Stimulated activated CD4-positive, alpha-beta T cell treated with anti-CD3 and anti-CD28 coated beads, TNF-alpha, amount 100 ng/mL, for 48 hours (primary cell): ENCODE measurements around the gene PSRC1.

Experiments
- DNase-seq, 3 donors: peaks; one replicate each; pipeline ENCODE4 v3.0.0-alpha.2; 2020; ENCODE audit warnings: low read depth in 3 of 3

The PSRC1 gene

DNA sequence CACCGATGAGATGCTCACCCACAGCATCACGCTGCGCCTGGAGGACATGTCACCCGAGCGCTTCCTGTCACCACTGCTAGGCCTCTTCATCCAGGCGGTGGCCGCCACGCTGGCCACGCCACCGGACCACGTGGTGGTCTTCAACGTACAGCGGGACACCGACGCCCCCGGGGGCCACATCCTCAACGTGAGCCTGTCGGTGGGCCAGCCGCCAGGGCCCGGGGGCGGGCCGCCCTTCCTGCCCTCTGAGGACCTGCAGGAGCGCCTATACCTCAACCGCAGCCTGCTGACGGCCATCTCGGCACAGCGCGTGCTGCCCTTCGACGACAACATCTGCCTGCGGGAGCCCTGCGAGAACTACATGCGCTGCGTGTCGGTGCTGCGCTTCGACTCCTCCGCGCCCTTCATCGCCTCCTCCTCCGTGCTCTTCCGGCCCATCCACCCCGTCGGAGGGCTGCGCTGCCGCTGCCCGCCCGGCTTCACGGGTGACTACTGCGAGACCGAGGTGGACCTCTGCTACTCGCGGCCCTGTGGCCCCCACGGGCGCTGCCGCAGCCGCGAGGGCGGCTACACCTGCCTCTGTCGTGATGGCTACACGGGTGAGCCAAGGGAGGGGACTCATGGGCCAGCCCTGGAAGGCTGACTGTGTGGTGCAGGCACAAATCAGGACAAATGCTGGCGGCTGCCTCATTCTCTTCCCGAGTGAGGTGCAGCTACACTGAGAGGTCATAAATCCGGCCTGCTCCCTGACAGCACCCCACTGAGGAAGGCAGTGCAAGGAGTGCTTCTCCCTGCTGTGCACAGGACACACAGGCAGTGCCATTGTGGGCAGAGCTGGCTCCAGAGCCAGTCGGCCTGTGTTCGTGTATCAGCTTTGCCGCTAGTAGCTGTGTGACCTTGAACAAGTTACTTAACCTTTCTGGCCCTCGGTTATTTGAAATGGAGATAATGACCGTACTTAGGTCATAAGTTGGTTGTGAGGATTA, 24.2 kb downstream of the PSRC1 start:
- DNase-seq, result no peak

GRCh38 chr1:109257682-109258421, 25.1 kb downstream of the PSRC1 start:
- no peak for DNase-seq

GRCh38 chr1:109256971-109257681, 25.8 kb downstream of the PSRC1 start:
- no peak for DNase-seq

DNA sequence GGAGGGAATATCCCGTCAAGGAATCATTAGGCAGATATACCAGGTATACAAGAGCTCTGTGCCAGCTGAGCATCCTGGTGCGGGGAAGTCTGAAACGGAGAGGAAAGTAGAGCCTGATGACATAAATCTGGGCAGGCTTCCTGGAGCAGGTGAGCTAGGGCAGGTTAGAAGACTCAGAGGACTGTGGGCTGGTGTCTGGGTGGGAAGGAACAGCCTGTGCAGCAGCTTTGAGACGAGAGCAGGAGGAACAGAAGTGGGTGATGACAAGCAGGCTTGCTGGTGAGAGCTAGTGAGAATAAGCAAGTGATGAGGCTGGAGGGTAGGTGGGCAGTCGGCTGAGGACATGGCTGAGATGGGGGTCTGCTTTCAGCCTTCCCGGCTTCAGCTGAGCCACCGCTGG, 26.9 kb downstream of the PSRC1 start:
- DNase-seq, result no peak

DNA sequence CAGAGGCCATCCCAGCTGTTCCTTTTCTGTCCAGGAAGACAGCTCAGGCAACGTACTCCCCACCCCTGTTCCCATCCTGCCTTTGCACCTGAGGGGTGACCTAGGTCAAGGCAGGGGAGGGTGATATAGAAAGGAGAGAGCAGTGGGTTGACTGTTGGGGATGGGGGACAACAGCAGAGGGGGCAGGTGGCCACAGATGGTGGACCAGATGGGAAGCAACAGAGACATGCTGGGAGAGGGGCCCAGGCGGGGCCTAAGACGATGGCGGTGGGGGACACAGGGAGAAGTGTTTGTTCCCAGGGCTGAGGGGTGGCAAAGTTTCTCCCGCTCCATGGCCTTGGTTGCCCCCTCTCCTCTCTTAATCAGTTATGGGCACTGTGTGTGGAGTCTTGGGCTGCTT, 27.3 kb downstream of the PSRC1 start:
- DNase-seq, result no peak

DNA sequence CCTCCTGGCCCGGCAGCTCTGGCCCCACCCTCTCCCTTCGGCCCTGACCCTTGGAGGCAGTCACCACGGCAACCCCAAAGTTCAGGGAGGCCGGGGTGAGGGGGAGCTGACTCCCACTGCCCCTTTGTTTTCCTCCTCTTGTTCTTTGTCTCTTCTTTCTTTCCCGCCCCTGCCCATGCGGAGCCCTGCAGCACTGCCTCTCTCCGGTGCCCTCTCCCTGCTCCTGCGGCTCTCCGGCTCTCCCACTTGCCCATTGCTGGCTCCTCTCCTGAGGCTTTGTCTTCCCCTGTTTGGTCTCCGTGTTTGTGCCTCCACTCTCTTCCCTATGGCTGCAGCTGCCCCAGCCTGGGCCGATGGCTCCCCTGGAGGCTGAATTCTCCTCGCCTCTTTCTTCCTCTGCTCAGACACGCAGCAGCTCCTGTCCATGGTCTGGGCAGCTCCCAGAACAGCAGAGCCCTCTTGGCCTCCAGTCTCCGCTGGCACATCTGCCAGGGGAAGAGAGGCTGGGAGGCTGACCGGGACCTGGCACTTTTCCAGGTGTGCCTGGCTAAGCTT, 27.8 kb downstream of the PSRC1 start:
- no peak for DNase-seq

DNA sequence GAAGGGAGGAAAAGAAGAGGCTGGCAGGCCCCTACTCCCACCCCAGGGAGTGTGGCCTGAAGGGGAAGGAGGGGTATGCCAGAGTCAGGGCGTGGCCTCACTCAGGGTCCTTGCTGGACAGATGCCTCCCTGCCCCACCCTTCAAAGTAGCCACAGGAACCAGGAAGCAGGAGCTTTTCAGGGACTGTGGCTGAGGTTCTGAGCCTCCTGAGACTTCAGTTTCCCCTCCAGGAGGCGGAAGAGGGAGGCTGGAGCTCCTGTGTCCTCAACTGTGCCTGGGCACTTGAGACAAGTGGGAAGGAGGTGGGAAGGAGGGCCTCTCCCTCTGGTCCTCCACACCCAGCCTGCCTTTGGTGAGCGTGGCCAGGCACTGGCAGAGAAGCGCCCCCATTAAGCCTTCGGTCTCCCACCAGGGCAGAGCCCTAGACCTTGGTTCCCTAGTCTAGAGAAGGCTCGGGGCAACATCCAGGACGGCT, 28.3 kb downstream of the PSRC1 start:
- no peak for DNase-seq

GRCh38 chr1:109253803-109254620, 28.9 kb downstream of the PSRC1 start:
- DNase-seq, result no peak

DNA sequence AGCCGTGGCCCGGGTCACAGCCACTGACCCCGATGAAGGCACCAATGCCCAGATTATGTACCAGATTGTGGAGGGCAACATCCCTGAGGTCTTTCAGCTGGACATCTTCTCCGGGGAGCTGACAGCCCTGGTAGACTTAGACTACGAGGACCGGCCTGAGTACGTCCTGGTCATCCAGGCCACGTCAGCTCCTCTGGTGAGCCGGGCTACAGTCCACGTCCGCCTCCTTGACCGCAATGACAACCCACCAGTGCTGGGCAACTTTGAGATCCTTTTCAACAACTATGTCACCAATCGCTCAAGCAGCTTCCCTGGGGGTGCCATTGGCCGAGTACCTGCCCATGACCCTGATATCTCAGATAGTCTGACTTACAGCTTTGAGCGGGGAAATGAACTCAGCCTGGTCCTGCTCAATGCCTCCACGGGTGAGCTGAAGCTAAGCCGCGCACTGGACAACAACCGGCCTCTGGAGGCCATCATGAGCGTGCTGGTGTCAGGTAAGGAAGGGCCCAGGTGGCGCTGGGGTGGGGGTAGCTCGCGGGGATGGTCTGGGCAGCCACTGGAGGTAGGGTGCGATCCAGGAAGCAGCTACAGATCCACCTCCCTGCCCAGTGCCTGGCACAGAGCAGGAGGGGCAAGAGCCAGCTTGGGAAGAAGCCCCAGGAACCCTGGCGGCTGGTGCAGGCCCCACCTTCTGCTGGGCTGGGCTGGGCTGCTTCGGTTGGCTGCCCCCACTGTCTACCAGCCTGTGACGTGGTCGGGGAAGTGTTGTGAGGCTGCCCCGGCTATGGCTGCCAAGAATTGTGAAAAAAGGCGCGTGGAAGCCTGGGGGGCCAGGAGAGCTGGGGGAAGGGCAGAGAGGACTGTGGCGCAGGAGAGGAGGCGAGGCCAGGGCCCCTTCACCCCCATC, 29.8 kb downstream of the PSRC1 start:
- no peak for DNase-seq

GRCh38 chr1:109252167-109252892, 30.6 kb downstream of the PSRC1 start:
- DNase-seq, result no peak

DNA sequence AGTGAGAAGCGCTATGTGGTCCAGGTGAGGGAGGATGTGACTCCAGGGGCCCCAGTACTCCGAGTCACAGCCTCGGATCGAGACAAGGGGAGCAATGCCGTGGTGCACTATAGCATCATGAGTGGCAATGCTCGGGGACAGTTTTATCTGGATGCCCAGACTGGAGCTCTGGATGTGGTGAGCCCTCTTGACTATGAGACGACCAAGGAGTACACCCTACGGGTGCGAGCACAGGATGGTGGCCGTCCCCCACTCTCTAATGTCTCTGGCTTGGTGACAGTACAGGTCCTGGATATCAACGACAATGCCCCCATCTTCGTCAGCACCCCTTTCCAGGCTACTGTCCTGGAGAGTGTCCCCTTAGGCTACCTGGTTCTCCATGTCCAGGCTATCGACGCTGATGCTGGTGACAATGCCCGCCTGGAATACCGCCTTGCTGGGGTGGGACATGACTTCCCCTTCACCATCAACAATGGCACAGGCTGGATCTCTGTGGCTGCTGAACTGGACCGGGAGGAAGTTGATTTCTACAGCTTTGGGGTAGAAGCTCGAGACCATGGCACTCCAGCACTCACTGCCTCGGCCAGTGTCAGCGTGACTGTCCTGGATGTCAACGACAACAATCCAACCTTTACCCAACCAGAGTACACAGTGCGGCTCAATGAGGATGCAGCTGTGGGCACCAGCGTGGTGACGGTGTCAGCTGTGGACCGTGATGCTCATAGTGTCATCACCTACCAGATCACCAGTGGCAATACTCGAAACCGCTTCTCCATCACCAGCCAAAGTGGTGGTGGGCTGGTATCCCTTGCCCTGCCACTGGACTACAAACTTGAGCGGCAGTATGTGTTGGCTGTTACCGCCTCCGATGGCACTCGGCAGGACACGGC, 31.4 kb downstream of the PSRC1 start:
- no peak for DNase-seq

DNA sequence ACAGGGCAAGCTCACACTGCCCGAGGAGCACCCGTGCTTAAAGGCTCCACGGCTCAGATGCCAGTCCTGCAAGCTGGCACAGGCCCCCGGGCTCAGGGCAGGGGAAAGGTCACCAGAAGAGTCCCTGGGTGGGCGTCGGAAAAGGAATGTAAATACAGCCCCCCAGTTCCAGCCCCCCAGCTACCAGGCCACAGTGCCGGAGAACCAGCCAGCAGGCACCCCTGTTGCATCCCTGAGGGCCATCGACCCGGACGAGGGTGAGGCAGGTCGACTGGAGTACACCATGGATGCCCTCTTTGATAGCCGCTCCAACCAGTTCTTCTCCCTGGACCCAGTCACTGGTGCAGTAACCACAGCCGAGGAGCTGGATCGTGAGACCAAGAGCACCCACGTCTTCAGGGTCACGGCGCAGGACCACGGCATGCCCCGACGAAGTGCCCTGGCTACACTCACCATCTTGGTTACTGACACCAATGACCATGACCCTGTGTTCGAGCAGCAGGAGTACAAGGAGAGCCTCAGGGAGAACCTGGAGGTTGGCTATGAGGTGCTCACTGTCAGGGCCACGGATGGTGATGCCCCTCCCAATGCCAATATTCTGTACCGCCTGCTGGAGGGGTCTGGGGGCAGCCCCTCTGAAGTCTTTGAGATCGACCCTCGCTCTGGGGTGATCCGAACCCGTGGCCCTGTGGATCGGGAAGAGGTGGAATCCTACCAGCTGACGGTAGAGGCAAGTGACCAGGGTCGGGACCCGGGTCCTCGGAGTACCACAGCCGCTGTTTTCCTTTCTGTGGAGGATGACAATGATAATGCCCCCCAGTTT, 32.3 kb downstream of the PSRC1 start:
- DNase-seq, result no peak

DNA sequence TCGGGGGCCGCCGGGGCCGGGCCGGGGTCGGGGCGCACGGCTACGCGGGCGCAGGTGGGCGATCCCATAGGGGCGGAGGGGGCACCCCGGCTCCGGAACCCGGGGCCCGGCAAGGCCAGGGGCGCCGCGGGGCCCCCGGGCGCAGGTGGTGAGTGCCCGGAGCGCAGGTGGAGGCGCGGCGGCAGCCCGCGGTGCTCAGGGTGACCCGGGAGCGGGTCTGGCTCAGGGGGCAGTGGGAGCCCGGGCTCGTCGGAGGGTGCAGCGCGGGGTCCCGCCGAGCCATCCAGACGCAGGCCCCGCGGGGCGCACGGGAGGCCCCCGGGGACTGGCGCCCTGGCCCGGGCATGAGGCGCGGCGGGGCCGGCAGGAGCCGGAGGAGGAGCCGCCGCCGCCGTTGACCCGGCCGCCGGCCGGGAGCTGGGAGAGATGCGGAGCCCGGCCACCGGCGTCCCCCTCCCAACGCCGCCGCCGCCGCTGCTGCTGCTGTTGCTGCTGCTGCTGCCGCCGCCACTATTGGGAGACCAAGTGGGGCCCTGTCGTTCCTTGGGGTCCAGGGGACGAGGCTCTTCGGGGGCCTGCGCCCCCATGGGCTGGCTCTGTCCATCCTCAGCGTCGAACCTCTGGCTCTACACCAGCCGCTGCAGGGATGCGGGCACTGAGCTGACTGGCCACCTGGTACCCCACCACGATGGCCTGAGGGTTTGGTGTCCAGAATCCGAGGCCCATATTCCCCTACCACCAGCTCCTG, 33.1 kb downstream of the PSRC1 start:
- no peak for DNase-seq

DNA sequence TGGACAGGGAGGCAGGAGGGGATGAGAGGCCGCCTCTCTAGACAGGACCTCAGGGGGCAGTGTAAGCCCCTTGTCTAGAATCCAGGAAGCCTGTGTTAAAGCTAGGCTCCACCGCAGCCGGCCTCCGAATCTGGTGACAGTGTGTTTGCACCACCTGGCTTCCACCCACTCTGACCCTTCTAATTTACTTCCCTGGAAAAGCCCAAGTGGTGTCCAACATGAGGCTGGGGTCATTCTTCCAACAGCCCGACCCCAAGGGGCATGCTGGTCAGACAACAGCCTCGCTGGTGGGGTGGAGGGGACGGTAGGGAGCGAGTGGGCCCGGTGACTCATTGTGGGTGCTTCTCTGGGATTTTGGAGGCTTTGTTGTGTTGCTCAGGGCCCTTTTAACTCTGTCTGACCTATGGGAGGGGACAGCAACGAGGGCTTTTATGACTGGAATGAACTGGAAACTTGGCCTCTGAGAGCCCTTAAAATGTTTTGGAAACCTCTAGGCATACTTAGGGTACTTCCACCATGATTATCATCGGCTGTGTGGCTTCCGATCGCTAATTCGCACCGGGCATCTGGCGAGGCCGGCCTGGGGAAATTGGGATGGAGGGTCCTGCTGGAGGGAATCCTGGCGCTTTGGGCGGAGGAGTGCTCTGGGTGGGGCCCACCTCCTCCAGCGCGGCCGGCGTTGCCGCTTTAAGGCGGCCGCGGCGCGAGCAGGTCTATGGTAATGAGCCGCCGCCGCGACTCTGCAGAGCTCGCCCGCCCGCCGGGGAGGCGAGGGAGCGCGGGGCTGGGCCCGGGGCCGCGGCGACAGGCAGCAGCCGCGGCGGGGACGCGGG, 33.9 kb downstream of the PSRC1 start, which contains the start of gene CELSR2:
CELSR2 (plus strand) TSS at position 743 of the 833 bp plus-strand sequence. CDS start 541 bp downstream, outside the sequence.
- peak in 2 of 3 donors; percentile 33 to 41 for DNase-seq

- DNase-seq, result no peak
Observed at GRCh38 chr1:109248444-109248796, 34.5 kb downstream of the PSRC1 start.
